SK-N-SH treated with all-trans-retinoic acid at 6 μM for 48 hours (cell line): ENCODE data around the gene ENHO.

Source experiments
- ATAC-seq: fragments of 200-7000 bp; cut with Tn5 transposase; 3 replicates; pipeline ENCODE4 v1.9.1; 2020; ENCODE audit warnings: mild to moderate bottlenecking, moderate library complexity
- ARNTL ChIP-seq: fragments of 450-650 bp; formaldehyde crosslinking; IDR thresholded peaks from 2 replicates; pipeline ENCODE4 v1.5.0; 2020; ENCODE audit warnings: low read depth, mild to moderate bottlenecking, moderate library complexity, borderline replicate concordance
- BACH2 ChIP-seq: fragments of 250-450 bp; sonication (Bioruptor Pico); IDR thresholded peaks from 2 replicates; pipeline ENCODE4 v1.9.0; 2021; ENCODE audit warnings: mild to moderate bottlenecking, borderline replicate concordance
- CSDC2 ChIP-seq: fragments of 250-450 bp; sonication (Bioruptor Pico); IDR thresholded peaks from 2 replicates; pipeline ENCODE4 v1.5.0; 2020; ENCODE audit warnings: mild to moderate bottlenecking, moderate library complexity
- ESRRG ChIP-seq: fragments of 250-450 bp; sonication (Bioruptor Pico); IDR thresholded peaks from 2 replicates; pipeline ENCODE4 v1.6.1; 2021; ENCODE audit warnings: mild to moderate bottlenecking
- GLIS3 ChIP-seq: fragments of 250-450 bp; sonication (Bioruptor Pico); IDR thresholded peaks from 2 replicates; pipeline ENCODE4 v1.5.0; 2020; ENCODE audit warnings: mild to moderate bottlenecking, moderate library complexity
- ISL1 ChIP-seq: fragments of 250-450 bp; sonication (Bioruptor Pico); IDR thresholded peaks from 2 replicates; pipeline ENCODE4 v2.1.2; 2022; ENCODE audit warnings: mild to moderate bottlenecking, moderate library complexity
- OSR1 ChIP-seq: fragments of 250-450 bp; sonication (Bioruptor Pico); IDR thresholded peaks from 2 replicates; pipeline ENCODE4 v1.8.0; 2022; ENCODE audit warnings: moderate library complexity, mild to moderate bottlenecking, inconsistent platforms
- PPARA ChIP-seq: fragments of 250-450 bp; sonication (Bioruptor Pico); IDR thresholded peaks from 2 replicates; pipeline ENCODE4 v1.5.0; 2020; ENCODE audit warnings: mild to moderate bottlenecking, borderline replicate concordance
- SNAI2 ChIP-seq: fragments of 250-450 bp; sonication (Bioruptor Pico); IDR thresholded peaks from 2 replicates; pipeline ENCODE4 v1.5.0; 2020; ENCODE audit warnings: mild to moderate bottlenecking, moderate library complexity
- TCF4 ChIP-seq: fragments of 250-450 bp; sonication (Bioruptor Pico); IDR thresholded peaks from 2 replicates; pipeline ENCODE4 v1.8.0; 2021; ENCODE audit warnings: mild to moderate bottlenecking, moderate library complexity, borderline replicate concordance
- TOX ChIP-seq: fragments of 250-450 bp; sonication (Bioruptor Pico); IDR thresholded peaks from 2 replicates; pipeline ENCODE4 v1.8.0; 2021; ENCODE audit warnings: mild to moderate bottlenecking, moderate library complexity, borderline replicate concordance
- ZC3H10 ChIP-seq: fragments of 250-450 bp; sonication (Bioruptor Pico); IDR thresholded peaks from 2 replicates; pipeline ENCODE4 v1.5.1; 2021; ENCODE audit warnings: mild to moderate bottlenecking, moderate library complexity
- ZFP3 ChIP-seq: fragments of 250-450 bp; sonication (Bioruptor Pico); IDR thresholded peaks from 2 replicates; pipeline ENCODE4 v1.5.0; 2020; ENCODE audit warnings: mild to moderate bottlenecking, moderate library complexity
- ZFP30 ChIP-seq: fragments of 450-650 bp; formaldehyde crosslinking; IDR thresholded peaks from 2 replicates; pipeline ENCODE4 v1.5.0; 2022; ENCODE audit warnings: mild to moderate bottlenecking, moderate library complexity
- ZNF565 ChIP-seq: fragments of 450-650 bp; formaldehyde crosslinking; conservative IDR thresholded peaks from 2 replicates; pipeline ENCODE4 v1.5.0; 2020; ENCODE audit warnings: low read depth, mild to moderate bottlenecking, moderate library complexity
- ZNF70 ChIP-seq: fragments of 450-650 bp; formaldehyde crosslinking; IDR thresholded peaks from 2 replicates; pipeline ENCODE4 v1.5.0; 2020; ENCODE audit warnings: mild to moderate bottlenecking, moderate library complexity
- TF ChIP-seq, protein P1 (sequence below): fragments of 250-450 bp; sonication (Bioruptor Pico); IDR thresholded peaks from 2 replicates; pipeline ENCODE4 v1.5.1; 2020; ENCODE audit warnings: low read depth, mild to moderate bottlenecking, moderate library complexity
- TF ChIP-seq, protein P2 (sequence below): fragments of 250-450 bp; sonication (Bioruptor Pico); IDR thresholded peaks from 2 replicates; pipeline ENCODE4 v1.5.1; 2021; ENCODE audit warnings: mild to moderate bottlenecking, moderate library complexity
- TF ChIP-seq, protein P3 (sequence below): fragments of 250-450 bp; sonication (Bioruptor Pico); IDR thresholded peaks from 2 replicates; pipeline ENCODE4 v1.8.0; 2021; ENCODE audit warnings: low read depth, mild to moderate bottlenecking, moderate library complexity, borderline replicate concordance
- TF ChIP-seq, protein P4 (sequence below): fragments of 250-450 bp; sonication (Bioruptor Pico); IDR thresholded peaks from 2 replicates; pipeline ENCODE4 v1.8.0; 2020; ENCODE audit warnings: mild to moderate bottlenecking, moderate library complexity, borderline replicate concordance
- TF ChIP-seq, protein P5 (sequence below): fragments of 250-450 bp; sonication (Bioruptor Pico); IDR thresholded peaks from 2 replicates; pipeline ENCODE4 v1.5.0; 2020; ENCODE audit warnings: mild to moderate bottlenecking, moderate library complexity

ENHO gene

DNA sequence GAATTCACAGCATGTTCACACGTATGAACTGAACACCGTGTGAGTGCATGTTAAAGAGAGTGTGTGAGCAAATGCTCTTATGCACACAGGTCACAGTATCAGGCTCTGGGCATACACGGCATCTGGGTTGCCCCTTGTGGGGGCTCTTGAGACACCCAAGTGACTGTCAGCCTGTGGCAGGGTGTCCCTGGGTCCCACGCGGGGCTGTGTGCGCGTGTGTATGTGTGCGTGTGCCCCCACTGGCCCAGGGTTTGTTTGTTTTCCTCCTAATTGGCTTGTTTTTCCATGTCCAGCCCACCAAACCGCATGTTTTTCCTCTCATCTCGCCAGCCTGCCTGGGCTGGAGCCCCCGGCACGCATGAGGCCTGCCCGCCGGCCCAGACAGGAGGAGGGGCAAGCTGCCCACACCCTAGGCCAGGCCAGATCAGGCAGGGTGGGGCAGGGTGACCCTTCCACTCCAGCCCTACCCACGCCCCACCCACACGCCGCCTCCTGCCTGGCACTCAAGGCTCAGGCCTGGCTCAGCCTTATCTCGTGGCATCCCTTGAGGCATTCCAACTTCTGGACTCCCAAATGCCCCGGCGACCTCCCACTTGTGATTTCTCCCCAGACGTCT is 37.9 kb upstream of the ENHO start:
- TF ChIP-seq ZFP3 (CRISPR knock-in tag) (no peak), ISL1 (no peak), PPARA (CRISPR knock-in tag) (no peak), ZFP30 (CRISPR knock-in tag) (no peak), BACH2 (CRISPR knock-in tag) (no peak), OSR1 (CRISPR knock-in tag) (no peak), TCF4 (CRISPR knock-in tag) (no peak), SNAI2 (CRISPR knock-in tag) (no peak), ESRRG (no peak), ARNTL (CRISPR knock-in tag) (no peak), TOX (CRISPR knock-in tag) (no peak), ZC3H10 (no peak), GLIS3 (CRISPR knock-in tag) (no peak), CSDC2 (CRISPR knock-in tag) (no peak)
- TF ChIP-seq, protein P1, sequence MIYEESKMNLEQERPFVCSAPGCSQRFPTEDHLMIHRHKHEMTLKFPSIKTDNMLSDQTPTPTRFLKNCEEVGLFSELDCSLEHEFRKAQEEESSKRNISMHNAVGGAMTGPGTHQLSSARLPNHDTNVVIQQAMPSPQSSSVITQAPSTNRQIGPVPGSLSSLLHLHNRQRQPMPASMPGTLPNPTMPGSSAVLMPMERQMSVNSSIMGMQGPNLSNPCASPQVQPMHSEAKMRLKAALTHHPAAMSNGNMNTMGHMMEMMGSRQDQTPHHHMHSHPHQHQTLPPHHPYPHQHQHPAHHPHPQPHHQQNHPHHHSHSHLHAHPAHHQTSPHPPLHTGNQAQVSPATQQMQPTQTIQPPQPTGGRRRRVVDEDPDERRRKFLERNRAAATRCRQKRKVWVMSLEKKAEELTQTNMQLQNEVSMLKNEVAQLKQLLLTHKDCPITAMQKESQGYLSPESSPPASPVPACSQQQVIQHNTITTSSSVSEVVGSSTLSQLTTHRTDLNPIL (CRISPR knock-in tag), result no peak
- TF ChIP-seq, protein P2, sequence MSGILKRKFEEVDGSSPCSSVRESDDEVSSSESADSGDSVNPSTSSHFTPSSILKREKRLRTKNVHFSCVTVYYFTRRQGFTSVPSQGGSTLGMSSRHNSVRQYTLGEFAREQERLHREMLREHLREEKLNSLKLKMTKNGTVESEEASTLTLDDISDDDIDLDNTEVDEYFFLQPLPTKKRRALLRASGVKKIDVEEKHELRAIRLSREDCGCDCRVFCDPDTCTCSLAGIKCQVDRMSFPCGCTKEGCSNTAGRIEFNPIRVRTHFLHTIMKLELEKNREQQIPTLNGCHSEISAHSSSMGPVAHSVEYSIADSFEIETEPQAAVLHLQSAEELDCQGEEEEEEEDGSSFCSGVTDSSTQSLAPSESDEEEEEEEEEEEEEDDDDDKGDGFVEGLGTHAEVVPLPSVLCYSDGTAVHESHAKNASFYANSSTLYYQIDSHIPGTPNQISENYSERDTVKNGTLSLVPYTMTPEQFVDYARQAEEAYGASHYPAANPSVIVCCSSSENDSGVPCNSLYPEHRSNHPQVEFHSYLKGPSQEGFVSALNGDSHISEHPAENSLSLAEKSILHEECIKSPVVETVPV (CRISPR knock-in tag), result no peak
- TF ChIP-seq, protein P3, sequence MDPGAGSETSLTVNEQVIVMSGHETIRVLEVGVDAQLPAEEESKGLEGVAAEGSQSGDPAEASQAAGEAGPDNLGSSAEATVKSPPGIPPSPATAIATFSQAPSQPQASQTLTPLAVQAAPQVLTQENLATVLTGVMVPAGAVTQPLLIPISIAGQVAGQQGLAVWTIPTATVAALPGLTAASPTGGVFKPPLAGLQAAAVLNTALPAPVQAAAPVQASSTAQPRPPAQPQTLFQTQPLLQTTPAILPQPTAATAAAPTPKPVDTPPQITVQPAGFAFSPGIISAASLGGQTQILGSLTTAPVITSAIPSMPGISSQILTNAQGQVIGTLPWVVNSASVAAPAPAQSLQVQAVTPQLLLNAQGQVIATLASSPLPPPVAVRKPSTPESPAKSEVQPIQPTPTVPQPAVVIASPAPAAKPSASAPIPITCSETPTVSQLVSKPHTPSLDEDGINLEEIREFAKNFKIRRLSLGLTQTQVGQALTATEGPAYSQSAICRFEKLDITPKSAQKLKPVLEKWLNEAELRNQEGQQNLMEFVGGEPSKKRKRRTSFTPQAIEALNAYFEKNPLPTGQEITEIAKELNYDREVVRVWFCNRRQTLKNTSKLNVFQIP (CRISPR knock-in tag), result no peak
- TF ChIP-seq, protein P4, sequence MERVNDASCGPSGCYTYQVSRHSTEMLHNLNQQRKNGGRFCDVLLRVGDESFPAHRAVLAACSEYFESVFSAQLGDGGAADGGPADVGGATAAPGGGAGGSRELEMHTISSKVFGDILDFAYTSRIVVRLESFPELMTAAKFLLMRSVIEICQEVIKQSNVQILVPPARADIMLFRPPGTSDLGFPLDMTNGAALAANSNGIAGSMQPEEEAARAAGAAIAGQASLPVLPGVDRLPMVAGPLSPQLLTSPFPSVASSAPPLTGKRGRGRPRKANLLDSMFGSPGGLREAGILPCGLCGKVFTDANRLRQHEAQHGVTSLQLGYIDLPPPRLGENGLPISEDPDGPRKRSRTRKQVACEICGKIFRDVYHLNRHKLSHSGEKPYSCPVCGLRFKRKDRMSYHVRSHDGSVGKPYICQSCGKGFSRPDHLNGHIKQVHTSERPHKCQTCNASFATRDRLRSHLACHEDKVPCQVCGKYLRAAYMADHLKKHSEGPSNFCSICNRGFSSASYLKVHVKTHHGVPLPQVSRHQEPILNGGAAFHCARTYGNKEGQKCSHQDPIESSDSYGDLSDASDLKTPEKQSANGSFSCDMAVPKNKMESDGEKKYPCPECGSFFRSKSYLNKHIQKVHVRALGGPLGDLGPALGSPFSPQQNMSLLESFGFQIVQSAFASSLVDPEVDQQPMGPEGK (CRISPR knock-in tag), result no peak
- ATAC-seq, result no peak; the same call in 2 of the 3 replicates

DNA sequence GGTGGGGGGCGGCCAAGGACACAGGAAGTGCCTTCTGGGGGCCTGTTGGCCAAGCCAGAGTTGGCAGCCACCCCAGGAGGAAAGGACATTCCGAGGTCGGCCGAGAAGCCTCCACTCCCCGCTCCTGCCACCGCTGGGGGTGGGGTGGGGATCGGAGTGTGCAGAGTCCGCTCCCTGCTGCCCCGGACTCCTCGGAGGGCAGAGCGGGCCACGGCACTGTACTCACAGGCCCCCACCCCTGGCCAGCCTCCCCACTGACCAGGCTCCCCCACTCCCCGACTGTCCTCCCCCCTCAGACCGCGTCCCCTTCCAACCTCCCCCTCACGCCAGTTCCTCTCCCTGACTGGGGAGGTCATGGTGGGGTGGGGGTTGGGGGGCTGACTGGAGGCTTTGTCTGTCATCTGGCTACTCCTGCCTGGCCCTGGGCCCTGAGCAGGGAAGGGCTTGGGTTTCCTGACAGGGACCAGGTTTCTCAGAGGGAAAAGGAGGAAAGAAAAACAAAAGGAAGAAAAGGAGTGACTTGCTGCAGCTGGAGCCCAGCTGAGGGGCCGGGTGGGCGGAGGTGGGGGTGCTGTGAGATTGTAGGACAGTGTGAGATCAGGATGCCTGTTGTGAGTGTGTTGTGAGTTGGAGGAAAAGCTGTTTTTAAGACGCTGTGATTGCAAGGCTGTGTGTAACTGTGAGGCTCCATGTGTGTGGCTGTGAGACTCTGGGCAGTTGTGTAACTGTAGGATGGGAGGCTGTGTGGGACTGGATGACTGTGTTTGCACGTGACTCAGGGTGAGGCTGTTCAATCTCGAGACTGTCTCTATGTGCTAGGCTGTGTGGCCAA is 37.0 kb upstream of the ENHO start:
- ATAC-seq, result peak; percentile 82

DNA sequence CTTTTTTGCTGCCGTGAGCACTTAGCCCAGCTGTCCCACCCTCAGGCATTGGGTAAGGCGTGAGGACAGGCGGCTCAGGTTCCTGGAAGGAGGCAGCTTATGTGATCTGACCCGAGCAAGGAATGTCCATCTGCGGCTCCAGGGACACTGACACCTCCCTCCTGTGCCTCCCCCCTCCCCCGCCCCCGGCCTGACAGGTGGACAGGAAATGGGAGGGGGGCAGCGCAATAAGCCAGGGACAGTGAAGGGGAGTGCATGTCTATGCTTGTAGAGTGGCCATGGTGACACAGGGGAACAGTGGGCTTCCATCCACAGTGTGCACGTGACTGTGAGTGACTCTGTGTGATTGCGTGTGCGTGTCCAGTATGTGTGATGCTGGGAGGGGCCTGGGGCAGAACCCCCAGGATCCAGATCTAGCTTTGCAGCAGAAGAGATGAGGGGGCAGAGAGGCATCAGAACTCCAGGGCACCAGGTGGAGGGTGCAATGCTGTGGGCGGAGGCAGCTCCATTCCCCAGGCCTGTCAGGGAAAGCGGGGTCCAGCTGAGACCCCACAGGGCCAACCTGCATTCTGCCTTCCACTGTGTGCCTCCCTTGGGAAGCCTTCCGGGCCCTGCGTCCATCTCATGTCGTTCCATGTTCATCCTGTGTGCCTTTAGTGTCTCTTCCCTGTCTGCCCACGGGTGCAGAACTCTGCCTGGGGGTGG is 36.3 kb upstream of the ENHO start:
- peak; percentile 19 for ATAC-seq
- no peak for TF ChIP-seq ARNTL (CRISPR knock-in tag)
- TF ChIP-seq ESRRG, result no peak
- no peak for TF ChIP-seq TCF4 (CRISPR knock-in tag)
- TF ChIP-seq, protein P5, sequence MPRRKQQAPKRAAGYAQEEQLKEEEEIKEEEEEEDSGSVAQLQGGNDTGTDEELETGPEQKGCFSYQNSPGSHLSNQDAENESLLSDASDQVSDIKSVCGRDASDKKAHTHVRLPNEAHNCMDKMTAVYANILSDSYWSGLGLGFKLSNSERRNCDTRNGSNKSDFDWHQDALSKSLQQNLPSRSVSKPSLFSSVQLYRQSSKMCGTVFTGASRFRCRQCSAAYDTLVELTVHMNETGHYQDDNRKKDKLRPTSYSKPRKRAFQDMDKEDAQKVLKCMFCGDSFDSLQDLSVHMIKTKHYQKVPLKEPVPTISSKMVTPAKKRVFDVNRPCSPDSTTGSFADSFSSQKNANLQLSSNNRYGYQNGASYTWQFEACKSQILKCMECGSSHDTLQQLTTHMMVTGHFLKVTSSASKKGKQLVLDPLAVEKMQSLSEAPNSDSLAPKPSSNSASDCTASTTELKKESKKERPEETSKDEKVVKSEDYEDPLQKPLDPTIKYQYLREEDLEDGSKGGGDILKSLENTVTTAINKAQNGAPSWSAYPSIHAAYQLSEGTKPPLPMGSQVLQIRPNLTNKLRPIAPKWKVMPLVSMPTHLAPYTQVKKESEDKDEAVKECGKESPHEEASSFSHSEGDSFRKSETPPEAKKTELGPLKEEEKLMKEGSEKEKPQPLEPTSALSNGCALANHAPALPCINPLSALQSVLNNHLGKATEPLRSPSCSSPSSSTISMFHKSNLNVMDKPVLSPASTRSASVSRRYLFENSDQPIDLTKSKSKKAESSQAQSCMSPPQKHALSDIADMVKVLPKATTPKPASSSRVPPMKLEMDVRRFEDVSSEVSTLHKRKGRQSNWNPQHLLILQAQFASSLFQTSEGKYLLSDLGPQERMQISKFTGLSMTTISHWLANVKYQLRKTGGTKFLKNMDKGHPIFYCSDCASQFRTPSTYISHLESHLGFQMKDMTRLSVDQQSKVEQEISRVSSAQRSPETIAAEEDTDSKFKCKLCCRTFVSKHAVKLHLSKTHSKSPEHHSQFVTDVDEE (CRISPR knock-in tag), result no peak
- TF ChIP-seq, protein P4 (CRISPR knock-in tag), result no peak
- TF ChIP-seq ZNF70 (CRISPR knock-in tag), result no peak
- no peak for TF ChIP-seq SNAI2 (CRISPR knock-in tag)
- TF ChIP-seq ZNF565 (CRISPR knock-in tag), result no peak
- no peak for TF ChIP-seq ZFP3 (CRISPR knock-in tag)
- TF ChIP-seq, protein P1 (CRISPR knock-in tag), result no peak
- TF ChIP-seq BACH2 (CRISPR knock-in tag), result no peak

More for the DNA sequence above, 37.0 kb upstream of the ENHO start:
- TF ChIP-seq SNAI2 (CRISPR knock-in tag), result no peak
- TF ChIP-seq, all 23 proteins: peak for 0
